Hindlimb muscle (tissue), 1 donor: ENCODE results near the gene CARD16. TPM values are rescaled to one million over a fixed set of nuclear protein-coding genes. Genes with fewer than 3 reads are reported as not detected.
"Not testable (repeated sequence)": the region's sequence is repeated elsewhere in the genome, so short reads cannot be mapped to it uniquely, and the experiment has no call there.

ENCODE experiments used
- DNase-seq: peaks from one replicate; pipeline ENCODE4 v3.0.0-alpha.2; 2013
- polyA plus RNA-seq: library from polyadenylated mRNA; unstranded; fragments of 120-200 nt; gene quantifications from one replicate; pipeline ENCODE4 v1.2.1, GENCODE V29; 2013; ENCODE audit not compliant: insufficient read length

Gene CARD16
- 19.1 TPM for polyA plus RNA-seq

GRCh38 chr11:105044557-105045524 lies at the start of gene CARD16:
TSS of gene CARD16 (minus strand) at chr11:105045335. CDS start at chr11:105045297, 38 bp downstream.
- peak; percentile 59 for DNase-seq

- no peak for DNase-seq
Measured at GRCh38 chr11:105092256-105093239, 47.4 kb upstream of the CARD16 start.

- DNase-seq: no peak
Measured at GRCh38 chr11:105081412-105082150, 36.4 kb upstream of the CARD16 start.

- not testable (repeated sequence) for DNase-seq
Measured at GRCh38 chr11:105080171-105080906, 35.2 kb upstream of the CARD16 start.

GRCh38 chr11:105078283-105078682 lies 33.1 kb upstream of the CARD16 start:
- DNase-seq: no peak

- not testable (repeated sequence) for DNase-seq
Measured at GRCh38 chr11:105077141-105077790, 32.1 kb upstream of the CARD16 start.

GRCh38 chr11:105074166-105074530 lies 29.0 kb upstream of the CARD16 start:
- no peak for DNase-seq

GRCh38 chr11:105073456-105074165 lies 28.5 kb upstream of the CARD16 start:
- DNase-seq: no peak

- DNase-seq: not testable (repeated sequence)
Measured at GRCh38 chr11:105072080-105072479, 26.9 kb upstream of the CARD16 start.

GRCh38 chr11:105071089-105071732 lies 26.1 kb upstream of the CARD16 start:
- DNase-seq: no peak

- no peak for DNase-seq
Measured at GRCh38 chr11:105070306-105070705, 25.2 kb upstream of the CARD16 start.

- not testable (repeated sequence) for DNase-seq
Measured at GRCh38 chr11:105069749-105070148, 24.6 kb upstream of the CARD16 start.

- not testable (repeated sequence) for DNase-seq
Measured at GRCh38 chr11:105063245-105063941, 18.3 kb upstream of the CARD16 start.

- no peak for DNase-seq
Measured at GRCh38 chr11:105057432-105057831, 12.3 kb upstream of the CARD16 start.

- DNase-seq: no peak
Measured at GRCh38 chr11:105056446-105056845, 11.3 kb upstream of the CARD16 start.

GRCh38 chr11:105054723-105055493 lies 9.8 kb upstream of the CARD16 start:
- DNase-seq: no peak

GRCh38 chr11:105052487-105052886 lies 7.4 kb upstream of the CARD16 start:
- DNase-seq: no peak

- no peak for DNase-seq
Measured at GRCh38 chr11:105051559-105051958, 6.4 kb upstream of the CARD16 start.
